ENCODE results near the gene ROR2.

The ROR2 gene

GRCh38 chr9:91899219-91899563 is 50.8 kb downstream of the ROR2 start:
- DNase-seq: no peak

- no peak for DNase-seq
Observed at GRCh38 chr9:91898451-91899218, 51.4 kb downstream of the ROR2 start.

GRCh38 chr9:91897201-91897600 is 52.8 kb downstream of the ROR2 start:
- no peak for DNase-seq

GRCh38 chr9:91896513-91897121 is 53.4 kb downstream of the ROR2 start:
- DNase-seq: no peak

GRCh38 chr9:91896097-91896496 is 53.9 kb downstream of the ROR2 start:
- no peak for DNase-seq

GRCh38 chr9:91894536-91894935 is 55.5 kb downstream of the ROR2 start:
- no peak for DNase-seq

- DNase-seq: no peak
Observed at GRCh38 chr9:91894023-91894422, 56.0 kb downstream of the ROR2 start.

GRCh38 chr9:91891915-91892314 is 58.1 kb downstream of the ROR2 start:
- no peak for DNase-seq

GRCh38 chr9:91890662-91891061 is 59.4 kb downstream of the ROR2 start:
- DNase-seq: no peak

- no peak for DNase-seq
Observed at GRCh38 chr9:91889161-91889911, 60.7 kb downstream of the ROR2 start.

- DNase-seq: no peak
Observed at GRCh38 chr9:91886414-91887076, 63.5 kb downstream of the ROR2 start.

- no peak for DNase-seq
Observed at GRCh38 chr9:91885746-91886413, 64.1 kb downstream of the ROR2 start.

GRCh38 chr9:91884696-91885687 is 65.0 kb downstream of the ROR2 start:
- DNase-seq: no peak

GRCh38 chr9:91884153-91884552 is 65.9 kb downstream of the ROR2 start:
- no peak for DNase-seq

- no peak for DNase-seq
Observed at GRCh38 chr9:91883503-91883902, 66.5 kb downstream of the ROR2 start.

- no peak for DNase-seq
Observed at GRCh38 chr9:91882627-91883026, 67.4 kb downstream of the ROR2 start.

GRCh38 chr9:91880378-91880972 is 69.6 kb downstream of the ROR2 start:
- DNase-seq: no peak

GRCh38 chr9:91879231-91879630 is 70.8 kb downstream of the ROR2 start:
- no peak for DNase-seq

GRCh38 chr9:91873637-91874051 is 76.4 kb downstream of the ROR2 start:
- no peak for DNase-seq

GRCh38 chr9:91868732-91869391 is 81.2 kb downstream of the ROR2 start:
- DNase-seq: no peak

GRCh38 chr9:91867740-91868139 is 82.3 kb downstream of the ROR2 start:
- DNase-seq: no peak
